HepG2 (cell line): ENCODE measurements around the gene CAPSL. TPM values are rescaled to one million over a fixed set of nuclear protein-coding genes. Genes with fewer than 3 reads are reported as not detected.

Experiments
- ATAC-seq: fragments of 200-7000 bp; cut with Tn5 transposase; 3 replicates; pipeline ENCODE4 v1.9.1; 2020; ENCODE audit warnings: mild to moderate bottlenecking, moderate library complexity
- BruUV-seq: library from RNA; stranded (reverse); fragments of 400-500 nt; replicated peaks from 2 replicates; lab custom pipeline; 2021; lab: Mats Ljungman, UMichigan
- CTCF ChIA-PET: fragments of 300-600 bp; formaldehyde crosslinking; extraction: SDS; loops from one replicate; lab custom pipeline; 2021; ENCODE audit warnings: low total read pairs, inconsistent platforms, low intra/inter-chr PET ratio; lab: Yijun Ruan, JAX
- POLR2A ChIA-PET: fragments of 350-600 bp; sonication (Branson Sonifier 250); formaldehyde crosslinking; loops from one replicate; lab custom pipeline; 2020; ENCODE audit warnings: antibody characterized with exemption, inconsistent platforms; lab: Yijun Ruan, JAX
- DNase-seq: peaks from one replicate; pipeline ENCODE4 v3.0.0-alpha.2; 2015; ENCODE audit warnings: low spot score
- FAIRE-seq: peaks from 3 replicates; lab custom pipeline; 2011; peaks lifted over from hg19 to GRCh38; lab: Jason Lieb, UNC
- H2AFZ ChIP-seq: one replicate; pipeline ENCODE4 v1.6.1; 2011; ENCODE audit warnings: low read length, inconsistent platforms
- H3K27ac ChIP-seq: fragments of 300-600 bp; 3 replicates; pipeline ENCODE4 v1.8.0; 2011; ENCODE audit warnings: mixed run types, mild to moderate bottlenecking, mixed read lengths, low read length, inconsistent platforms; ENCODE audit not compliant: insufficient read depth; ENCODE audit errors: extremely low read length
- H3K27me3 ChIP-seq, 2 experiments: fragments of 200-600 bp in 1 of 2; 2 replicates in 1 of 2; 3 replicates in 1 of 2; pipeline versions ENCODE4 v1.6.0 to v1.8.0; 2011; ENCODE audit warnings: low read length in 2 of 2, mild to moderate bottlenecking in 2 of 2, moderate library complexity in 2 of 2, inconsistent platforms in 1 of 2; ENCODE audit not compliant: insufficient read depth in 2 of 2, control insufficient read depth in 1 of 2
- H3K36me3 ChIP-seq, 2 experiments: fragments of 200-600 bp in 1 of 2; replicated peaks in 1 of 2; 2 replicates in 1 of 2; 3 replicates in 1 of 2; pipeline versions ENCODE4 v1.5.1 to v1.8.0; 2011; ENCODE audit warnings: low read length in 2 of 2, inconsistent platforms in 1 of 2; ENCODE audit not compliant: insufficient read depth in 2 of 2, control insufficient read depth in 1 of 2
- H3K4me1 ChIP-seq: 2 replicates; pipeline ENCODE4 v1.5.1; 2012; ENCODE audit warnings: low read length, inconsistent platforms; ENCODE audit not compliant: insufficient read depth
- H3K4me2 ChIP-seq: 2 replicates; pipeline ENCODE4 v1.6.0; 2011; ENCODE audit warnings: low read depth, low read length, inconsistent platforms
- H3K4me3 ChIP-seq, 3 experiments: fragments of 200-600 bp in 1 of 3; sonication (generic), shearing (Covaris generic) in 1 of 3; replicated peaks in 1 of 3; 2 replicates each; pipeline ENCODE4 v1.5.1; 2011 to 2016; ENCODE audit warnings: low read length in 3 of 3, inconsistent platforms in 2 of 3, low read depth in 2 of 3, mild to moderate bottlenecking in 2 of 3, control low read depth in 1 of 3, mixed read lengths in 1 of 3; ENCODE audit not compliant: insufficient read depth in 1 of 3
- H3K79me2 ChIP-seq: one replicate; pipeline ENCODE4 v1.6.1; 2011; ENCODE audit warnings: low read length, inconsistent platforms; ENCODE audit not compliant: insufficient read depth
- H3K9ac ChIP-seq: 2 replicates; pipeline ENCODE4 v1.6.0; 2011; ENCODE audit warnings: mild to moderate bottlenecking, low read depth, low read length, inconsistent platforms; ENCODE audit not compliant: insufficient read depth
- H3K9me3 ChIP-seq: 2 replicates; pipeline ENCODE4 v1.5.1; 2012; ENCODE audit warnings: mild to moderate bottlenecking, low read length
- H4K20me1 ChIP-seq: 2 replicates; pipeline ENCODE4 v1.6.0; 2011; ENCODE audit warnings: inconsistent platforms, mild to moderate bottlenecking, low read length, moderate library complexity; ENCODE audit not compliant: insufficient read depth
- BRCA1 ChIP-seq: sonication (generic); formaldehyde crosslinking; IDR thresholded peaks from 2 replicates; pipeline ENCODE4 v1.4.0; 2020; ENCODE audit warnings: missing genetic modification reagents
- CEBPB ChIP-seq: IDR thresholded peaks from 2 replicates; pipeline ENCODE4 v1.6.1; 2011; ENCODE audit warnings: low read depth, low read length, improper control_type of control experiment, borderline replicate concordance
- HNRNPLL ChIP-seq: fragments of 200-400 bp; formaldehyde crosslinking; IDR thresholded peaks from 2 replicates; pipeline ENCODE4 v1.6.1; 2017; ENCODE audit warnings: mild to moderate bottlenecking, low read depth, low read length; ENCODE audit not compliant: poor library complexity, severe bottlenecking
- NCOR1 ChIP-seq: fragments of 200-600 bp; sonication (generic); IDR thresholded peaks from 2 replicates; pipeline ENCODE4 v1.7.0; 2017; ENCODE audit warnings: antibody characterized with exemption, low read length, borderline replicate concordance
- NFATC3 ChIP-seq: sonication (generic); formaldehyde crosslinking; IDR thresholded peaks from 2 replicates; pipeline ENCODE4 v1.5.1; 2020; ENCODE audit warnings: mild to moderate bottlenecking, missing genetic modification reagents
- TEAD3 ChIP-seq: optimal IDR thresholded peaks from 2 replicates; pipeline ENCODE3; 2016; ENCODE audit warnings: borderline replicate concordance
- TOPORS ChIP-seq: sonication (generic); formaldehyde crosslinking; IDR thresholded peaks from 2 replicates; pipeline ENCODE4 v1.8.0; 2023; ENCODE audit warnings: mild to moderate bottlenecking, missing genetic modification reagents
- XBP1 ChIP-seq: sonication (generic); formaldehyde crosslinking; IDR thresholded peaks from 2 replicates; pipeline ENCODE4 v1.5.0; 2020; ENCODE audit warnings: missing genetic modification reagents
- ZMYM3 ChIP-seq: sonication (generic); formaldehyde crosslinking; IDR thresholded peaks from 2 replicates; pipeline ENCODE4 v1.5.1; 2020; ENCODE audit warnings: mild to moderate bottlenecking, missing genetic modification reagents
- ZNF550 ChIP-seq: sonication (generic); formaldehyde crosslinking; IDR thresholded peaks from 2 replicates; pipeline ENCODE4 v1.4.0; 2020; ENCODE audit warnings: mild to moderate bottlenecking, missing genetic modification reagents, borderline replicate concordance
- WGBS: methylation state at CpG from one replicate; pipeline ENCODE4 v1.1.6; 2017; ENCODE audit warnings: low lambda C conversion rate; 5-methylcytosine and 5-hydroxymethylcytosine counted together
- in situ Hi-C: cut with HindIII; loops from 2 replicates; pipeline ENCODE4 v1.10.0; 2017; ENCODE audit warnings: low pct_unique_long_range_greater_than_20kb; ENCODE audit not compliant: extremely low pct_ligation_motif_present
- intact Hi-C: fragments of 100-400 bp; cut with micrococcal nuclease; formaldehyde crosslinking; loops from one replicate; pipeline ENCODE4 v1.10.0; 2022; ENCODE audit not compliant: unreplicated experiment
- polyA plus RNA-seq, 8 experiments: library from polyadenylated mRNA; depleted of rRNA in 3 of 8; stranded (reverse) in 7 of 8; unstranded in 1 of 8; fragments of >200 nt; fragmentation: Illumina TruSeq in 4 of 8; extraction: Trizol in 4 of 8; gene quantifications; 2 replicates each; pipeline versions ENCODE4 v1.2.1 to v1.2.3, GENCODE V29; 2011 to 2016; ENCODE audit warnings: low read depth in 4 of 8, missing spikeins in 1 of 8, mixed read lengths in 1 of 8; ENCODE audit not compliant: insufficient read depth in 1 of 8
- total RNA-seq, 5 experiments: library from RNA; depleted of rRNA; stranded (reverse); fragments of >200 nt; fragmentation: Illumina TruSeq; extraction: Trizol; gene quantifications; 2 replicates each; pipeline ENCODE4 v1.2.3, GENCODE V29; 2016; ENCODE audit warnings: low read depth in 1 of 5
- TF ChIP-seq, protein P1 (sequence below), 2 experiments: sonication (generic) in 1 of 2; formaldehyde crosslinking in 1 of 2; IDR thresholded peaks; 2 replicates each; pipeline versions ENCODE4 v1.5.1 to v1.6.1; 2011 to 2020; ENCODE audit warnings: borderline replicate concordance in 1 of 2, low read depth in 1 of 2, low read length in 1 of 2, mild to moderate bottlenecking in 1 of 2, missing genetic modification reagents in 1 of 2, moderate library complexity in 1 of 2
- TF ChIP-seq, protein P2 (sequence below): sonication (generic); formaldehyde crosslinking; conservative IDR thresholded peaks from 2 replicates; pipeline ENCODE4 v1.4.0; 2020; ENCODE audit warnings: missing genetic modification reagents
- TF ChIP-seq, protein P3 (sequence below): sonication (generic); formaldehyde crosslinking; IDR thresholded peaks from 2 replicates; pipeline ENCODE4 v1.8.1; 2023; ENCODE audit warnings: mild to moderate bottlenecking, missing genetic modification reagents
- TF ChIP-seq, protein P4 (sequence below): IDR thresholded peaks from 2 replicates; pipeline ENCODE4 v1.6.1; 2016; ENCODE audit warnings: missing genetic modification reagents, missing compliant biosample characterization

Gene CAPSL
- total and polyA plus RNA-seq, 2 of the 13 experiments (the other 11 are each of a cell fraction or from before 2014, with no cell fraction given), result not detected

- TF ChIP-seq TOPORS, result no peak
- no peak for TF ChIP-seq ZMYM3
Observed at GRCh38 chr5:35954175-35954574, 15.8 kb upstream of the CAPSL start (continued).

- H3K27ac ChIP-seq, result no peak overlapping the region
- ChIA-PET POLR2A (no interaction called here), CTCF (no interaction called here)
- ATAC-seq (no peak), FAIRE-seq (no peak), DNase-seq (no peak)
- H3K36me3 ChIP-seq, result no peaks in the 10 kb centered on the region
- H2AFZ ChIP-seq, result no peak overlapping the region
- in situ Hi-C loops, result no loop called here
- no peak overlapping the region for H3K4me3 ChIP-seq
- peaks cover 0 to 4% of the 10 kb centered on the region in 2 experiments; a peak in 1 of 5 replicates for H3K27me3 ChIP-seq
- intact Hi-C loops, result no loop called here
- TF ChIP-seq BRCA1, result no peak
- TF ChIP-seq HNRNPLL, result no peak
- no peak for TF ChIP-seq ZNF550 (CRISPR knock-in tag)
- TF ChIP-seq CEBPB, result peak; percentile 55; the same call in 1 of the 2 replicates
- H4K20me1 ChIP-seq, result no peaks in the 10 kb centered on the region
- no peak overlapping the region for H3K9ac ChIP-seq
- BruUV-seq, result no TSS peak
- no peaks in the 10 kb centered on the region for H3K9me3 ChIP-seq
- 42% methylated on average over 5 of the region's 5 CpGs for whole genome bisulfite sequencing
- H3K4me2 ChIP-seq, result no peak overlapping the region
- no peaks in the 10 kb centered on the region for H3K4me1 ChIP-seq
- H3K79me2 ChIP-seq, result no peaks in the 10 kb centered on the region
Observed at GRCh38 chr5:35947085-35947484, 8.7 kb upstream of the CAPSL start.

- ATAC-seq, result no peak
- BruUV-seq, result no TSS peak
- Histone ChIP-seq H3K36me3 (no peaks in the 10 kb centered on the region), H2AFZ (no peak overlapping the region), H3K79me2 (no peaks in the 10 kb centered on the region), H3K27ac (no peak overlapping the region), H3K4me3 (no peak overlapping the region), H4K20me1 (no peaks in the 10 kb centered on the region), H3K9me3 (no peaks in the 10 kb centered on the region), H3K27me3 (0 out of 5 replicates have a peak, but pooled peaks cover 0 to 4% of the 10 kb centered on the region in 2 experiments), H3K9ac (no peak overlapping the region), H3K4me1 (no peaks in the 10 kb centered on the region), H3K4me2 (no peak overlapping the region)
- WGBS, result 17% methylated on average over 3 of the region's 3 CpGs
- ChIA-PET POLR2A (no interaction called here), CTCF (no interaction called here)
- no peak for DNase-seq
- intact Hi-C loops, result no loop called here
- in situ Hi-C loops, result no loop called here
- no peak for FAIRE-seq
- TF ChIP-seq, protein P1, sequence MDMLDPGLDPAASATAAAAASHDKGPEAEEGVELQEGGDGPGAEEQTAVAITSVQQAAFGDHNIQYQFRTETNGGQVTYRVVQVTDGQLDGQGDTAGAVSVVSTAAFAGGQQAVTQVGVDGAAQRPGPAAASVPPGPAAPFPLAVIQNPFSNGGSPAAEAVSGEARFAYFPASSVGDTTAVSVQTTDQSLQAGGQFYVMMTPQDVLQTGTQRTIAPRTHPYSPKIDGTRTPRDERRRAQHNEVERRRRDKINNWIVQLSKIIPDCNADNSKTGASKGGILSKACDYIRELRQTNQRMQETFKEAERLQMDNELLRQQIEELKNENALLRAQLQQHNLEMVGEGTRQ (IDR thresholded peaks at IDR 0.05; ENCODE audit: low read depth, low read length), result no peak
- TF ChIP-seq, protein P1 (CRISPR knock-in tag; IDR thresholded peaks at IDR 0.05; ENCODE audit: borderline replicate concordance), result no peak
- TF ChIP-seq NFATC3 (CRISPR knock-in tag) (no peak), NCOR1 (no peak), XBP1 (CRISPR knock-in tag) (no peak), TEAD3 (CRISPR knock-in tag) (no peak)
- TF ChIP-seq, protein P2, sequence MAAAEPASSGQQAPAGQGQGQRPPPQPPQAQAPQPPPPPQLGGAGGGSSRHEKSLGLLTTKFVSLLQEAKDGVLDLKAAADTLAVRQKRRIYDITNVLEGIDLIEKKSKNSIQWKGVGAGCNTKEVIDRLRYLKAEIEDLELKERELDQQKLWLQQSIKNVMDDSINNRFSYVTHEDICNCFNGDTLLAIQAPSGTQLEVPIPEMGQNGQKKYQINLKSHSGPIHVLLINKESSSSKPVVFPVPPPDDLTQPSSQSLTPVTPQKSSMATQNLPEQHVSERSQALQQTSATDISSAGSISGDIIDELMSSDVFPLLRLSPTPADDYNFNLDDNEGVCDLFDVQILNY (CRISPR knock-in tag), result no peak
- TF ChIP-seq, protein P3, sequence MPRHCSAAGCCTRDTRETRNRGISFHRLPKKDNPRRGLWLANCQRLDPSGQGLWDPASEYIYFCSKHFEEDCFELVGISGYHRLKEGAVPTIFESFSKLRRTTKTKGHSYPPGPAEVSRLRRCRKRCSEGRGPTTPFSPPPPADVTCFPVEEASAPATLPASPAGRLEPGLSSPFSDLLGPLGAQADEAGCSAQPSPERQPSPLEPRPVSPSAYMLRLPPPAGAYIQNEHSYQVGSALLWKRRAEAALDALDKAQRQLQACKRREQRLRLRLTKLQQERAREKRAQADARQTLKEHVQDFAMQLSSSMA, result no peak
- TF ChIP-seq, protein P4, sequence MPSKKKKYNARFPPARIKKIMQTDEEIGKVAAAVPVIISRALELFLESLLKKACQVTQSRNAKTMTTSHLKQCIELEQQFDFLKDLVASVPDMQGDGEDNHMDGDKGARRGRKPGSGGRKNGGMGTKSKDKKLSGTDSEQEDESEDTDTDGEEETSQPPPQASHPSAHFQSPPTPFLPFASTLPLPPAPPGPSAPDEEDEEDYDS (CRISPR knock-in tag), result no peak
Observed at GRCh38 chr5:35939639-35940038, 1.2 kb upstream of the CAPSL start.
